ENCODE results near the gene C2orf68. TPM values are rescaled to one million over a fixed set of nuclear protein-coding genes. Genes with fewer than 3 reads are reported as not detected.
A peak's percentile ranks its signal among the peaks of the same experiment; 100 is the strongest.

Gene C2orf68
- total and polyA plus RNA-seq, 2 of the 13 experiments (the other 11 are each of a cell fraction or from before 2014, with no cell fraction given): 47.1 to 77.4 TPM

DNA sequence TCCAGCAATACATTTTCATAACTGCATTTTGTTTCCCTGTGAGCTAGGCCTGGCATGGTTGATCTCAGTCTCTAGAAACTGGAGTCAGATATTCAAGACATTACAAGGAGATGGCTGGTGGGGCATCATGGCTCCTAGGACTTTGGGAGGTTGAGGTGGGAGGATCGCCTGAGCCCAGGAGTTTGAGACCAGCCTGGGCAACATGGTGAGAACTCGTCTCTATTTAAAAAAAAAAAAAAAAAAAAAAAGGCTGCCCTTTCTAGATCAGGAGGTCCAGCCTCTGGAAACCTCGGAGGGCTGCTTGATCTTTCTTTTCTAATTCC lies 34.8 kb downstream of the C2orf68 start (continued):
- TF ChIP-seq MIER2 (CRISPR knock-in tag; IDR thresholded peaks at IDR 0.05): no peak
- no peak for TF ChIP-seq ESRRA (CRISPR knock-in tag; IDR thresholded peaks at IDR 0.05; ENCODE audit: low read depth)
- TF ChIP-seq NFATC3 (CRISPR knock-in tag; IDR thresholded peaks at IDR 0.05): 0 out of 2 replicates have a peak, but pooled peaks have one; percentile 17
- TF ChIP-seq, protein P1, sequence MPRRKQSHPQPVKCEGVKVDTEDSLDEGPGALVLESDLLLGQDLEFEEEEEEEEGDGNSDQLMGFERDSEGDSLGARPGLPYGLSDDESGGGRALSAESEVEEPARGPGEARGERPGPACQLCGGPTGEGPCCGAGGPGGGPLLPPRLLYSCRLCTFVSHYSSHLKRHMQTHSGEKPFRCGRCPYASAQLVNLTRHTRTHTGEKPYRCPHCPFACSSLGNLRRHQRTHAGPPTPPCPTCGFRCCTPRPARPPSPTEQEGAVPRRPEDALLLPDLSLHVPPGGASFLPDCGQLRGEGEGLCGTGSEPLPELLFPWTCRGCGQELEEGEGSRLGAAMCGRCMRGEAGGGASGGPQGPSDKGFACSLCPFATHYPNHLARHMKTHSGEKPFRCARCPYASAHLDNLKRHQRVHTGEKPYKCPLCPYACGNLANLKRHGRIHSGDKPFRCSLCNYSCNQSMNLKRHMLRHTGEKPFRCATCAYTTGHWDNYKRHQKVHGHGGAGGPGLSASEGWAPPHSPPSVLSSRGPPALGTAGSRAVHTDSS (CRISPR knock-in tag; conservative IDR thresholded peaks at IDR 0.05): no peak
- no peak for TF ChIP-seq BORCS8-MEF2B (CRISPR knock-in tag; IDR thresholded peaks at IDR 0.05)
- TF ChIP-seq ZNF317 (CRISPR knock-in tag; IDR thresholded peaks at IDR 0.05): no peak
- no peak for TF ChIP-seq MBD4 (IDR thresholded peaks at IDR 0.05; ENCODE audit: borderline replicate concordance, low read length)
- 0 out of 2 replicates have a peak, but pooled peaks have one; percentile 12 for TF ChIP-seq ZNF510 (CRISPR knock-in tag; IDR thresholded peaks at IDR 0.05; ENCODE audit: low read depth)
- no peak for TF ChIP-seq ERF (CRISPR knock-in tag; IDR thresholded peaks at IDR 0.05)
- no peak for TF ChIP-seq ZNF446 (CRISPR knock-in tag; IDR thresholded peaks at IDR 0.05)
- no peak for TF ChIP-seq ZNF879 (CRISPR knock-in tag; IDR thresholded peaks at IDR 0.05)
- TF ChIP-seq ZSCAN25 (CRISPR knock-in tag; IDR thresholded peaks at IDR 0.05): no peak
- TF ChIP-seq SRSF4 (IDR thresholded peaks at IDR 0.05; ENCODE audit: low read depth, low read length, poor library complexity, severe bottlenecking): no peak
- no peak for TF ChIP-seq BCL6 (CRISPR knock-in tag; IDR thresholded peaks at IDR 0.05)
- TF ChIP-seq, protein P2, sequence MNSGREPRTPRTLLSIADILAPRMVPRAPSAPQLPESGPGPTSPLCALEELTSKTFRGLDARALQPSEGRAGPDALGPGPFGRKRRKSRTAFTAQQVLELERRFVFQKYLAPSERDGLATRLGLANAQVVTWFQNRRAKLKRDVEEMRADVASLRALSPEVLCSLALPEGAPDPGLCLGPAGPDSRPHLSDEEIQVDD (CRISPR knock-in tag; IDR thresholded peaks at IDR 0.05; ENCODE audit: borderline replicate concordance): no peak
- TF ChIP-seq ZMYM4 (CRISPR knock-in tag; IDR thresholded peaks at IDR 0.05): no peak
- TF ChIP-seq, protein P3, sequence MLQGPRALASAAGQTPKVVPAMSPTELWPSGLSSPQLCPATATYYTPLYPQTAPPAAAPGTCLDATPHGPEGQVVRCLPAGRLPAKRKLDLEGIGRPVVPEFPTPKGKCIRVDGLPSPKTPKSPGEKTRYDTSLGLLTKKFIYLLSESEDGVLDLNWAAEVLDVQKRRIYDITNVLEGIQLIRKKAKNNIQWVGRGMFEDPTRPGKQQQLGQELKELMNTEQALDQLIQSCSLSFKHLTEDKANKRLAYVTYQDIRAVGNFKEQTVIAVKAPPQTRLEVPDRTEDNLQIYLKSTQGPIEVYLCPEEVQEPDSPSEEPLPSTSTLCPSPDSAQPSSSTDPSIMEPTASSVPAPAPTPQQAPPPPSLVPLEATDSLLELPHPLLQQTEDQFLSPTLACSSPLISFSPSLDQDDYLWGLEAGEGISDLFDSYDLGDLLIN (CRISPR knock-in tag; IDR thresholded peaks at IDR 0.05; ENCODE audit: borderline replicate concordance): no peak
- TF ChIP-seq, protein P4, sequence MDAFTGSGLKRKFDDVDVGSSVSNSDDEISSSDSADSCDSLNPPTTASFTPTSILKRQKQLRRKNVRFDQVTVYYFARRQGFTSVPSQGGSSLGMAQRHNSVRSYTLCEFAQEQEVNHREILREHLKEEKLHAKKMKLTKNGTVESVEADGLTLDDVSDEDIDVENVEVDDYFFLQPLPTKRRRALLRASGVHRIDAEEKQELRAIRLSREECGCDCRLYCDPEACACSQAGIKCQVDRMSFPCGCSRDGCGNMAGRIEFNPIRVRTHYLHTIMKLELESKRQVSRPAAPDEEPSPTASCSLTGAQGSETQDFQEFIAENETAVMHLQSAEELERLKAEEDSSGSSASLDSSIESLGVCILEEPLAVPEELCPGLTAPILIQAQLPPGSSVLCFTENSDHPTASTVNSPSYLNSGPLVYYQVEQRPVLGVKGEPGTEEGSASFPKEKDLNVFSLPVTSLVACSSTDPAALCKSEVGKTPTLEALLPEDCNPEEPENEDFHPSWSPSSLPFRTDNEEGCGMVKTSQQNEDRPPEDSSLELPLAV (CRISPR knock-in tag; conservative IDR thresholded peaks at IDR 0.05; ENCODE audit: low read depth): no peak
- TF ChIP-seq ZNF773 (CRISPR knock-in tag; IDR thresholded peaks at IDR 0.05; ENCODE audit: borderline replicate concordance): no peak
